PC-9 (cell line): Measurements from ENCODE around the gene PIK3CA. TPM values are rescaled to one million over a fixed set of nuclear protein-coding genes. Genes with fewer than 3 reads are reported as not detected.

Experiments used
- BruUV-seq: library from RNA; stranded (reverse); fragments of 400-500 nt; replicated peaks from 2 replicates; lab custom pipeline; 2021; lab: Mats Ljungman, UMichigan
- CTCF ChIA-PET: fragments of 300-600 bp; sonication (Branson Sonifier 250); formaldehyde crosslinking; loops from one replicate; lab custom pipeline; 2022; ENCODE audit warnings: antibody characterized with exemption; lab: Charles Lee
- POLR2A ChIA-PET: fragments of 300-600 bp; sonication (Branson Sonifier 250); formaldehyde crosslinking; loops from one replicate; lab custom pipeline; 2022; ENCODE audit warnings: antibody characterized with exemption; ENCODE audit not compliant: unreplicated experiment; lab: Charles Lee
- DNase-seq, 2 experiments: peaks; one replicate each; pipeline versions ENCODE4 v3.0.0 to v3.0.0-alpha.2; 2015 to 2022; ENCODE audit warnings: mixed read lengths in 1 of 2
- H2AFZ ChIP-seq: fragments of 200-600 bp; sonication (generic); 2 replicates; pipeline ENCODE4 v1.8.1; 2017; ENCODE audit warnings: antibody characterized with exemption
- H3F3A ChIP-seq: fragments of 200-600 bp; sonication (generic); 2 replicates; pipeline ENCODE4 v1.8.1; 2017; ENCODE audit warnings: antibody characterized with exemption, mild to moderate bottlenecking, low read depth; ENCODE audit not compliant: insufficient read depth
- H3K27ac ChIP-seq: fragments of 200-600 bp; sonication (generic); 2 replicates; pipeline ENCODE4 v1.6.1; 2016; ENCODE audit warnings: mixed run types
- H3K27me3 ChIP-seq: fragments of 200-600 bp; sonication (generic); 2 replicates; pipeline ENCODE4 v1.6.1; 2016; ENCODE audit warnings: low read depth, mixed run types; ENCODE audit not compliant: insufficient read depth
- H3K36me3 ChIP-seq: fragments of 200-600 bp; sonication (generic); 2 replicates; pipeline ENCODE4 v1.6.1; 2016; ENCODE audit warnings: low read depth, mixed run types
- H3K4me1 ChIP-seq: fragments of 200-600 bp; sonication (generic); replicated peaks from 2 replicates; pipeline ENCODE4 v1.6.1; 2016; ENCODE audit warnings: mixed run types; ENCODE audit not compliant: insufficient read depth
- H3K4me2 ChIP-seq: fragments of 200-600 bp; sonication (generic); 2 replicates; pipeline ENCODE4 v1.6.1; 2017; ENCODE audit warnings: mixed run types
- H3K4me3 ChIP-seq: fragments of 200-600 bp; sonication (generic); 2 replicates; pipeline ENCODE4 v1.6.1; 2016; ENCODE audit warnings: mixed run types
- H3K79me2 ChIP-seq: fragments of 200-600 bp; sonication (generic); 2 replicates; pipeline ENCODE4 v1.6.1; 2017; ENCODE audit warnings: low read depth, mixed run types
- H3K9me2 ChIP-seq: fragments of 200-600 bp; sonication (generic); 2 replicates; pipeline ENCODE4 v1.8.1; 2017; ENCODE audit warnings: mild to moderate bottlenecking; ENCODE audit not compliant: insufficient read depth
- H3K9me3 ChIP-seq: fragments of 200-600 bp; sonication (generic); 2 replicates; pipeline ENCODE4 v1.8.1; 2016; ENCODE audit warnings: low read depth; ENCODE audit not compliant: insufficient read depth
- H4K20me1 ChIP-seq: fragments of 200-600 bp; sonication (generic); 2 replicates; pipeline ENCODE4 v1.8.1; 2017; ENCODE audit not compliant: insufficient read depth
- CTCF ChIP-seq: fragments of 200-600 bp; sonication (generic); conservative IDR thresholded peaks from 2 replicates; pipeline ENCODE4 v1.6.1; 2017; ENCODE audit warnings: mixed run types, antibody characterized with exemption, mild to moderate bottlenecking, moderate library complexity
- EZH2 ChIP-seq: fragments of 200-600 bp; sonication (generic); IDR thresholded peaks from 2 replicates; pipeline ENCODE4 v1.8.0; 2017; ENCODE audit warnings: antibody characterized with exemption, low read depth
- intact Hi-C: fragments of 100-400 bp; cut with micrococcal nuclease; formaldehyde crosslinking; loops from one replicate; pipeline ENCODE4 v1.10.0; 2022; ENCODE audit not compliant: unreplicated experiment
- total RNA-seq: library from RNA; stranded (reverse); gene quantifications from 2 replicates; pipeline ENCODE4 v1.2.3, GENCODE V29; 2021

PIK3CA gene
- total RNA-seq, 1 experiment from 2014 or later = 39.9 TPM

- Histone ChIP-seq H4K20me1 (peaks cover 5% of the 10 kb centered on the region; the same call in 1 of the 2 replicates), H2AFZ (peak overlapping the region; percentile 89; the same call in 1 of the 2 replicates), H3F3A (peaks cover 15% of the 10 kb centered on the region), H3K27ac (peak overlapping the region; percentile 68), H3K27me3 (no peaks in the 10 kb centered on the region), H3K4me3 (peak overlapping the region; percentile 85), H3K36me3 (no peaks in the 10 kb centered on the region), H3K9me2 (no peaks in the 10 kb centered on the region), H3K9me3 (no peaks in the 10 kb centered on the region), H3K4me2 (peak overlapping the region; percentile 87), H3K4me1 (peaks cover 20% of the 10 kb centered on the region), H3K79me2 (peaks cover 62% of the 10 kb centered on the region)
- BruUV-seq = TSS peak; percentile 29
- DNase-seq = no peak
- intact Hi-C loops = loop anchor here (1.0 to 5.0 kb wide), 3 partner anchors 111 to 1338 kb away; partner anchors contain the start of gene MFN1
- TF ChIP-seq CTCF (no peak), EZH2 (no peak)
- CTCF ChIA-PET = no interaction called here
- POLR2A ChIA-PET = interaction anchor here (0.5 to 0.6 kb wide), 3 partner anchors 111 to 631 kb away, joined by 3 to 4 read pairs (median 4); no protein-coding TSS in a partner anchor
Measured at GRCh38 chr3:179149951-179150350, 1.8 kb downstream of the PIK3CA start.

- H3K27me3 ChIP-seq = no peaks in the 10 kb centered on the region
- peak overlapping the region; percentile 85; the same call in 1 of the 2 replicates for H3K4me3 ChIP-seq
- no peaks in the 10 kb centered on the region for H3K9me3 ChIP-seq
- H2AFZ ChIP-seq = no peak overlapping the region
- H3K4me1 ChIP-seq = peaks cover 20% of the 10 kb centered on the region
- no peak for TF ChIP-seq CTCF
- no peak for TF ChIP-seq EZH2
- ChIA-PET CTCF (no interaction called here), POLR2A (no interaction called here)
- DNase-seq = no peak
- H3F3A ChIP-seq = peaks cover 15% of the 10 kb centered on the region
- peaks cover 5% of the 10 kb centered on the region; the same call in 1 of the 2 replicates for H4K20me1 ChIP-seq
- intact Hi-C loops = no loop called here
- no peaks in the 10 kb centered on the region for H3K9me2 ChIP-seq
- no peak overlapping the region for H3K27ac ChIP-seq
- no TSS peak for BruUV-seq
- no peaks in the 10 kb centered on the region for H3K36me3 ChIP-seq
- H3K4me2 ChIP-seq = peak overlapping the region; percentile 87
- H3K79me2 ChIP-seq = peaks cover 69% of the 10 kb centered on the region
Measured at GRCh38 chr3:179150610-179151009, 2.5 kb downstream of the PIK3CA start.

- no peak for DNase-seq
- Histone ChIP-seq H4K20me1 (peaks cover 10% of the 10 kb centered on the region), H3K4me3 (no peak overlapping the region), H3K27ac (no peak overlapping the region), H3K9me2 (no peaks in the 10 kb centered on the region), H3K4me1 (peaks cover 18% of the 10 kb centered on the region), H2AFZ (no peak overlapping the region), H3F3A (peaks cover 15% of the 10 kb centered on the region), H3K27me3 (no peaks in the 10 kb centered on the region), H3K79me2 (peaks cover 76% of the 10 kb centered on the region), H3K9me3 (no peaks in the 10 kb centered on the region), H3K4me2 (no peak overlapping the region), H3K36me3 (no peaks in the 10 kb centered on the region)
- CTCF ChIA-PET = no interaction called here
- TF ChIP-seq CTCF = no peak
- BruUV-seq = no TSS peak
- intact Hi-C loops = no loop called here
- POLR2A ChIA-PET = no interaction called here
Measured at GRCh38 chr3:179151474-179151873, 3.3 kb downstream of the PIK3CA start.
